ENCODE data around the gene FAAP100.
"Not testable (repeated sequence)": the region's sequence is repeated elsewhere in the genome, so short reads cannot be mapped to it uniquely, and the experiment has no call there.

Gene FAAP100

GRCh38 chr17:81552244-81553017 is at the start of gene FAAP100:
FAAP100 (minus strand) TSS chr17:81552353; CDS start chr17:81552330, 23 bp downstream.
- Histone ChIP-seq H3K27ac (ENCODE audit: low read depth, low read length) (peak within 1 kb of the TSS; percentile 78), H3K27me3 (ENCODE audit: control insufficient read depth, insufficient read depth, low read length) (no peaks in the 10 kb centered on the region), H3K9me3 (ENCODE audit: control insufficient read depth, insufficient read depth, low read length) (no peaks in the 10 kb centered on the region), H3K9ac (ENCODE audit: low read depth, low read length) (peak within 1 kb of the TSS; percentile 71), H3K4me3 (ENCODE audit: low read depth, low read length) (peak within 1 kb of the TSS; percentile 96), H3K4me1 (ENCODE audit: control insufficient read depth, insufficient read depth, low read length) (peaks cover 8% of the 10 kb centered on the region; the same call in 1 of the 2 replicates), H3K36me3 (ENCODE audit: control insufficient read depth, insufficient read depth, low read length) (peaks cover 35% of the 10 kb centered on the region)

GRCh38 chr17:81601525-81602120 is 49.5 kb upstream of the FAAP100 start:
- no peak overlapping the region for H3K9ac ChIP-seq (ENCODE audit: low read depth, low read length)
- H3K27me3 ChIP-seq (ENCODE audit: control insufficient read depth, insufficient read depth, low read length), result no peaks in the 10 kb centered on the region
- peaks cover 74% of the 10 kb centered on the region for H3K36me3 ChIP-seq (ENCODE audit: control insufficient read depth, insufficient read depth, low read length)
- no peak overlapping the region for H3K4me3 ChIP-seq (ENCODE audit: low read depth, low read length)
- no peaks in the 10 kb centered on the region for H3K4me1 ChIP-seq (ENCODE audit: control insufficient read depth, insufficient read depth, low read length)
- no peaks in the 10 kb centered on the region for H3K9me3 ChIP-seq (ENCODE audit: control insufficient read depth, insufficient read depth, low read length)
- no peak overlapping the region for H3K27ac ChIP-seq (ENCODE audit: low read depth, low read length)

GRCh38 chr17:81599719-81600486 is 47.8 kb upstream of the FAAP100 start:
- Histone ChIP-seq H3K9ac (ENCODE audit: low read depth, low read length) (no peak overlapping the region), H3K9me3 (ENCODE audit: control insufficient read depth, insufficient read depth, low read length) (no peaks in the 10 kb centered on the region), H3K36me3 (ENCODE audit: control insufficient read depth, insufficient read depth, low read length) (peaks cover 79% of the 10 kb centered on the region), H3K4me3 (ENCODE audit: low read depth, low read length) (no peak overlapping the region), H3K27me3 (ENCODE audit: control insufficient read depth, insufficient read depth, low read length) (no peaks in the 10 kb centered on the region), H3K27ac (ENCODE audit: low read depth, low read length) (no peak overlapping the region), H3K4me1 (ENCODE audit: control insufficient read depth, insufficient read depth, low read length) (no peaks in the 10 kb centered on the region)

GRCh38 chr17:81593105-81593871 is 41.1 kb upstream of the FAAP100 start:
- no peaks in the 10 kb centered on the region for H3K4me1 ChIP-seq (ENCODE audit: control insufficient read depth, insufficient read depth, low read length)
- no peak overlapping the region for H3K9ac ChIP-seq (ENCODE audit: low read depth, low read length)
- no peaks in the 10 kb centered on the region for H3K9me3 ChIP-seq (ENCODE audit: control insufficient read depth, insufficient read depth, low read length)
- no peak overlapping the region for H3K27ac ChIP-seq (ENCODE audit: low read depth, low read length)
- H3K27me3 ChIP-seq (ENCODE audit: control insufficient read depth, insufficient read depth, low read length), result no peaks in the 10 kb centered on the region
- peaks cover 90% of the 10 kb centered on the region for H3K36me3 ChIP-seq (ENCODE audit: control insufficient read depth, insufficient read depth, low read length)
- H3K4me3 ChIP-seq (ENCODE audit: low read depth, low read length), result no peak overlapping the region

- Histone ChIP-seq H3K36me3 (ENCODE audit: control insufficient read depth, insufficient read depth, low read length) (peaks cover 89% of the 10 kb centered on the region), H3K4me1 (ENCODE audit: control insufficient read depth, insufficient read depth, low read length) (no peaks in the 10 kb centered on the region), H3K9ac (ENCODE audit: low read depth, low read length) (no peak overlapping the region), H3K27ac (ENCODE audit: low read depth, low read length) (no peak overlapping the region), H3K9me3 (ENCODE audit: control insufficient read depth, insufficient read depth, low read length) (no peaks in the 10 kb centered on the region), H3K4me3 (ENCODE audit: low read depth, low read length) (no peak overlapping the region), H3K27me3 (ENCODE audit: control insufficient read depth, insufficient read depth, low read length) (no peaks in the 10 kb centered on the region)
Measured at GRCh38 chr17:81591971-81592370, 39.8 kb upstream of the FAAP100 start.

GRCh38 chr17:81590121-81590520 is 38.0 kb upstream of the FAAP100 start:
- Histone ChIP-seq H3K4me1 (ENCODE audit: control insufficient read depth, insufficient read depth, low read length) (no peaks in the 10 kb centered on the region), H3K9ac (ENCODE audit: low read depth, low read length) (no peak overlapping the region), H3K27ac (ENCODE audit: low read depth, low read length) (no peak overlapping the region), H3K36me3 (ENCODE audit: control insufficient read depth, insufficient read depth, low read length) (peaks cover 88% of the 10 kb centered on the region), H3K27me3 (ENCODE audit: control insufficient read depth, insufficient read depth, low read length) (no peaks in the 10 kb centered on the region), H3K4me3 (ENCODE audit: low read depth, low read length) (no peak overlapping the region), H3K9me3 (ENCODE audit: control insufficient read depth, insufficient read depth, low read length) (no peaks in the 10 kb centered on the region)

- H3K27me3 ChIP-seq (ENCODE audit: control insufficient read depth, insufficient read depth, low read length), result no peaks in the 10 kb centered on the region
- H3K27ac ChIP-seq (ENCODE audit: low read depth, low read length), result no peak overlapping the region
- H3K36me3 ChIP-seq (ENCODE audit: control insufficient read depth, insufficient read depth, low read length), result peaks cover 86% of the 10 kb centered on the region
Measured at GRCh38 chr17:81589612-81590011, 37.5 kb upstream of the FAAP100 start.

GRCh38 chr17:81586096-81586495 is 33.9 kb upstream of the FAAP100 start:
- Histone ChIP-seq H3K4me1 (ENCODE audit: control insufficient read depth, insufficient read depth, low read length) (no peaks in the 10 kb centered on the region), H3K36me3 (ENCODE audit: control insufficient read depth, insufficient read depth, low read length) (peaks cover 87% of the 10 kb centered on the region), H3K27me3 (ENCODE audit: control insufficient read depth, insufficient read depth, low read length) (no peaks in the 10 kb centered on the region), H3K4me3 (ENCODE audit: low read depth, low read length) (no peak overlapping the region), H3K9ac (ENCODE audit: low read depth, low read length) (no peak overlapping the region), H3K27ac (ENCODE audit: low read depth, low read length) (no peak overlapping the region), H3K9me3 (ENCODE audit: control insufficient read depth, insufficient read depth, low read length) (no peaks in the 10 kb centered on the region)

More at GRCh38 chr17:81589612-81590011, 37.5 kb upstream of the FAAP100 start:
- H3K4me3 ChIP-seq (ENCODE audit: low read depth, low read length), result no peak overlapping the region
- no peaks in the 10 kb centered on the region for H3K4me1 ChIP-seq (ENCODE audit: control insufficient read depth, insufficient read depth, low read length)
- no peak overlapping the region for H3K9ac ChIP-seq (ENCODE audit: low read depth, low read length)
- no peaks in the 10 kb centered on the region for H3K9me3 ChIP-seq (ENCODE audit: control insufficient read depth, insufficient read depth, low read length)

- H3K4me3 ChIP-seq (ENCODE audit: low read depth, low read length); H3K27me3 ChIP-seq (ENCODE audit: control insufficient read depth, insufficient read depth, low read length); H3K27ac ChIP-seq (ENCODE audit: low read depth, low read length); H3K9ac ChIP-seq (ENCODE audit: low read depth, low read length); H3K9me3 ChIP-seq (ENCODE audit: control insufficient read depth, insufficient read depth, low read length); H3K4me1 ChIP-seq (ENCODE audit: control insufficient read depth, insufficient read depth, low read length): not testable (repeated sequence)
- peaks cover 77% of the 10 kb centered on the region for H3K36me3 ChIP-seq (ENCODE audit: control insufficient read depth, insufficient read depth, low read length)
Measured at GRCh38 chr17:81584771-81585170, 32.6 kb upstream of the FAAP100 start.

- Histone ChIP-seq H3K27ac (ENCODE audit: low read depth, low read length) (no peak overlapping the region), H3K4me3 (ENCODE audit: low read depth, low read length) (no peak overlapping the region), H3K36me3 (ENCODE audit: control insufficient read depth, insufficient read depth, low read length) (peaks cover 79% of the 10 kb centered on the region), H3K4me1 (ENCODE audit: control insufficient read depth, insufficient read depth, low read length) (no peaks in the 10 kb centered on the region), H3K9me3 (ENCODE audit: control insufficient read depth, insufficient read depth, low read length) (no peaks in the 10 kb centered on the region), H3K27me3 (ENCODE audit: control insufficient read depth, insufficient read depth, low read length) (no peaks in the 10 kb centered on the region), H3K9ac (ENCODE audit: low read depth, low read length) (no peak overlapping the region)
Measured at GRCh38 chr17:81583589-81584342, 31.6 kb upstream of the FAAP100 start.
